IMR-90 (cell line): Measurements from ENCODE around the gene AP2A1. TPM values are rescaled to one million over a fixed set of nuclear protein-coding genes. Genes with fewer than 3 reads are reported as not detected.

Experiments used
- ATAC-seq: fragments of 200-7000 bp; cut with Tn5 transposase; 2 replicates; pipeline ENCODE4 v1.9.1; 2020; ENCODE audit warnings: low read depth, mild to moderate bottlenecking, moderate library complexity
- BruUV-seq: library from RNA; stranded (reverse); fragments of 400-500 nt; replicated peaks from 2 replicates; lab custom pipeline; 2021; lab: Mats Ljungman, UMichigan
- CTCF ChIA-PET: fragments of 300-600 bp; formaldehyde crosslinking; extraction: SDS; loops from one replicate; lab custom pipeline; 2021; ENCODE audit warnings: antibody characterized with exemption; lab: Yijun Ruan, JAX
- POLR2A ChIA-PET: fragments of 300-600 bp; sonication (Branson Sonifier 250); formaldehyde crosslinking; loops from one replicate; lab custom pipeline; 2022; ENCODE audit warnings: antibody characterized with exemption; ENCODE audit not compliant: unreplicated experiment; lab: Charles Lee
- DNase-seq: peaks from one replicate; pipeline ENCODE4 v3.0.0; 2013
- H2AFZ ChIP-seq: replicated peaks from 2 replicates; pipeline ENCODE3; 2013; ENCODE audit warnings: low read length, mild to moderate bottlenecking; ENCODE audit not compliant: poor library complexity
- H2AK5ac ChIP-seq: 2 replicates; pipeline ENCODE4 v1.6.1; 2013; ENCODE audit warnings: low read depth, low read length, inconsistent platforms
- H2AK9ac ChIP-seq: replicated peaks from 2 replicates; pipeline ENCODE3; 2013; ENCODE audit warnings: mild to moderate bottlenecking, low read depth, low read length, moderate library complexity; ENCODE audit not compliant: poor library complexity
- H2BK120ac ChIP-seq: 2 replicates; pipeline ENCODE4 v1.6.1; 2013; ENCODE audit warnings: low read depth, low read length, inconsistent platforms
- H2BK15ac ChIP-seq: 3 replicates; pipeline ENCODE4 v1.6.1; 2013; ENCODE audit warnings: low read depth, low read length, inconsistent platforms
- H2BK20ac ChIP-seq: 2 replicates; pipeline ENCODE4 v1.6.1; 2013; ENCODE audit warnings: low read depth, mild to moderate bottlenecking, inconsistent platforms, low read length, moderate library complexity
- H2BK5ac ChIP-seq: 2 replicates; pipeline ENCODE4 v1.6.1; 2013; ENCODE audit warnings: mild to moderate bottlenecking, low read depth, low read length, inconsistent platforms; ENCODE audit not compliant: poor library complexity, severe bottlenecking
- H3K14ac ChIP-seq: replicated peaks from 2 replicates; pipeline ENCODE4 v1.6.1; 2013; ENCODE audit warnings: low read depth, low read length, inconsistent platforms
- H3K18ac ChIP-seq: 2 replicates; pipeline ENCODE4 v1.6.1; 2013; ENCODE audit warnings: low read depth, low read length, control low read depth
- H3K23ac ChIP-seq: 2 replicates; pipeline ENCODE4 v1.6.1; 2013; ENCODE audit warnings: low read depth, low read length, inconsistent platforms
- H3K27ac ChIP-seq: 2 replicates; pipeline ENCODE4 v1.5.1; 2013; ENCODE audit warnings: mild to moderate bottlenecking, control low read depth, low read length; ENCODE audit not compliant: insufficient read depth
- H3K27me3 ChIP-seq: 2 replicates; pipeline ENCODE4 v1.6.1; 2013; ENCODE audit warnings: low read length; ENCODE audit not compliant: control insufficient read depth, insufficient read depth
- H3K36me3 ChIP-seq: 2 replicates; pipeline ENCODE4 v1.6.1; 2013; ENCODE audit warnings: low read length, mixed read lengths; ENCODE audit not compliant: control insufficient read depth, insufficient read depth
- H3K4ac ChIP-seq: 2 replicates; pipeline ENCODE4 v1.6.1; 2013; ENCODE audit warnings: low read depth, low read length, inconsistent platforms
- H3K4me1 ChIP-seq: 2 replicates; pipeline ENCODE4 v1.6.1; 2013; ENCODE audit warnings: low read length, mixed read lengths; ENCODE audit not compliant: control insufficient read depth, insufficient read depth
- H3K4me2 ChIP-seq: 2 replicates; pipeline ENCODE4 v1.6.1; 2013; ENCODE audit warnings: low read depth, mild to moderate bottlenecking, control low read depth, low read length, moderate library complexity
- H3K4me3 ChIP-seq: 2 replicates; pipeline ENCODE4 v1.5.1; 2013; ENCODE audit warnings: low read depth, mild to moderate bottlenecking, control low read depth, low read length, moderate library complexity; ENCODE audit not compliant: insufficient read depth
- H3K56ac ChIP-seq: 2 replicates; pipeline ENCODE4 v1.6.1; 2013; ENCODE audit warnings: low read length, inconsistent platforms; ENCODE audit not compliant: insufficient read depth; ENCODE audit errors: extremely low read depth
- H3K79me1 ChIP-seq, 2 experiments: 2 replicates each; pipeline ENCODE4 v1.6.1; 2013; ENCODE audit warnings: low read length in 2 of 2, inconsistent platforms in 1 of 2, low read depth in 1 of 2
- H3K9ac ChIP-seq: 2 replicates; pipeline ENCODE4 v1.6.1; 2013; ENCODE audit warnings: low read depth, low read length, control low read depth
- H3K9me1 ChIP-seq: 2 replicates; pipeline ENCODE4 v1.6.1; 2013; ENCODE audit warnings: low read length, inconsistent platforms; ENCODE audit not compliant: insufficient read depth
- H3K9me3 ChIP-seq: 2 replicates; pipeline ENCODE4 v1.6.1; 2013; ENCODE audit warnings: low read length; ENCODE audit not compliant: control insufficient read depth, insufficient read depth
- H4K20me1 ChIP-seq: 2 replicates; pipeline ENCODE4 v1.6.1; 2013; ENCODE audit warnings: low read length, inconsistent platforms; ENCODE audit not compliant: insufficient read depth
- H4K5ac ChIP-seq: 2 replicates; pipeline ENCODE4 v1.6.1; 2013; ENCODE audit warnings: mild to moderate bottlenecking, low read depth, low read length, control low read depth
- H4K8ac ChIP-seq, 2 experiments: 2 replicates each; pipeline ENCODE4 v1.6.1; 2013; ENCODE audit warnings: low read depth in 2 of 2, low read length in 2 of 2, control low read depth in 1 of 2, inconsistent platforms in 1 of 2
- H4K91ac ChIP-seq: 2 replicates; pipeline ENCODE4 v1.6.1; 2013; ENCODE audit warnings: low read depth, low read length, inconsistent platforms; ENCODE audit not compliant: insufficient read depth
- BHLHE40 ChIP-seq: fragments of 150-350 bp; IDR thresholded peaks from 2 replicates; pipeline ENCODE4 v1.6.1; 2016; ENCODE audit warnings: mild to moderate bottlenecking, low read depth, low read length
- CEBPB ChIP-seq: IDR thresholded peaks from 2 replicates; pipeline ENCODE4 v1.6.1; 2012; ENCODE audit warnings: low read depth, low read length, improper control_type of control experiment
- CTCF ChIP-seq: conservative IDR thresholded peaks from 2 replicates; pipeline ENCODE4 v1.5.1; 2012; ENCODE audit warnings: mild to moderate bottlenecking, low read depth, low read length, improper control_type of control experiment
- FOS ChIP-seq: fragments of 150-350 bp; IDR thresholded peaks from 2 replicates; pipeline ENCODE4 v1.6.1; 2016; ENCODE audit warnings: low read depth, low read length
- MAFK ChIP-seq: IDR thresholded peaks from 2 replicates; pipeline ENCODE4 v1.6.1; 2012; ENCODE audit warnings: low read depth, low read length, improper control_type of control experiment
- MAZ ChIP-seq: IDR thresholded peaks from 2 replicates; pipeline ENCODE4 v1.6.1; 2012; ENCODE audit warnings: low read depth, mild to moderate bottlenecking, low read length, improper control_type of control experiment, moderate library complexity, borderline replicate concordance
- MXI1 ChIP-seq: IDR thresholded peaks from 2 replicates; pipeline ENCODE4 v1.6.1; 2012; ENCODE audit warnings: low read depth, mild to moderate bottlenecking, low read length, moderate library complexity, borderline replicate concordance
- NFE2L2 ChIP-seq: fragments of 150-350 bp; IDR thresholded peaks from 2 replicates; pipeline ENCODE4 v1.6.1; 2016; ENCODE audit warnings: low read depth, mild to moderate bottlenecking, low read length
- POLR2A ChIP-seq: IDR thresholded peaks from 2 replicates; pipeline ENCODE4 v1.6.1; 2012; ENCODE audit warnings: mild to moderate bottlenecking, low read depth, low read length
- RAD21 ChIP-seq: IDR thresholded peaks from 2 replicates; pipeline ENCODE4 v1.6.1; 2012; ENCODE audit warnings: low read length, improper control_type of control experiment
- RCOR1 ChIP-seq: IDR thresholded peaks from 2 replicates; pipeline ENCODE4 v1.6.1; 2012; ENCODE audit warnings: mild to moderate bottlenecking, low read length, improper control_type of control experiment; ENCODE audit not compliant: insufficient replicate concordance
- RFX5 ChIP-seq: IDR thresholded peaks from 2 replicates; pipeline ENCODE4 v1.8.0; 2012; ENCODE audit warnings: low read depth, mild to moderate bottlenecking, low read length, moderate library complexity
- SMC3 ChIP-seq: fragments of 150-350 bp; IDR thresholded peaks from 2 replicates; pipeline ENCODE4 v1.6.1; 2016; ENCODE audit warnings: low read depth, mild to moderate bottlenecking, antibody characterized with exemption, low read length, moderate library complexity
- WGBS, 2 experiments: methylation state at CpG; one replicate each; pipeline versions ENCODE4 v1.1.5 to v1.1.7; 2013; ENCODE audit warnings: missing lambda C conversion rate in 2 of 2; ENCODE audit not compliant: insufficient read length in 1 of 2; ENCODE audit errors: extremely low coverage in 2 of 2; 5-methylcytosine and 5-hydroxymethylcytosine counted together
- dilution Hi-C: fragments of 300-500 bp; cut with HindIII; formaldehyde crosslinking; loops from one replicate; pipeline ENCODE4 v1.14.3; 2018; ENCODE audit warnings: low sequenced_read_pairs; ENCODE audit not compliant: unreplicated experiment
- in situ Hi-C: fragments of 300-500 bp; cut with MboI; formaldehyde crosslinking; loops from 3 replicates; pipeline ENCODE4 v1.14.3; 2019; ENCODE audit warnings: low sequenced_read_pairs, inconsistent platforms, mixed read lengths
- intact Hi-C: fragments of 100-400 bp; cut with micrococcal nuclease; formaldehyde crosslinking; loops from 2 replicates; pipeline ENCODE4 v1.10.0; 2022
- polyA plus RNA-seq, 3 experiments: library from polyadenylated mRNA; depleted of rRNA; stranded (reverse); fragments of >200 nt; gene quantifications; 2 replicates each; pipeline ENCODE4 v1.2.3, GENCODE V29; 2012; ENCODE audit warnings: low replicate concordance in 1 of 3
- total RNA-seq: library from RNA; depleted of rRNA; stranded (reverse); fragments of >200 nt; gene quantifications from 2 replicates; pipeline ENCODE4 v1.2.3, GENCODE V29; 2012
- TF ChIP-seq, protein P1 (sequence below): fragments of 150-350 bp; IDR thresholded peaks from 2 replicates; pipeline ENCODE4 v1.6.1; 2017; ENCODE audit warnings: mild to moderate bottlenecking, antibody characterized with exemption, low read length, low read depth

The AP2A1 gene
- total and polyA plus RNA-seq, 2 of the 4 experiments (the other 2 are of a cell fraction), result 40.7 to 122 TPM

GRCh38 chr19:49812997-49813861, 46.4 kb downstream of the AP2A1 start, which contains the start of gene FUZ (continued):
- TF ChIP-seq MXI1, result peak; percentile 86
- no peak for TF ChIP-seq FOS
- no peak for TF ChIP-seq RFX5

DNA sequence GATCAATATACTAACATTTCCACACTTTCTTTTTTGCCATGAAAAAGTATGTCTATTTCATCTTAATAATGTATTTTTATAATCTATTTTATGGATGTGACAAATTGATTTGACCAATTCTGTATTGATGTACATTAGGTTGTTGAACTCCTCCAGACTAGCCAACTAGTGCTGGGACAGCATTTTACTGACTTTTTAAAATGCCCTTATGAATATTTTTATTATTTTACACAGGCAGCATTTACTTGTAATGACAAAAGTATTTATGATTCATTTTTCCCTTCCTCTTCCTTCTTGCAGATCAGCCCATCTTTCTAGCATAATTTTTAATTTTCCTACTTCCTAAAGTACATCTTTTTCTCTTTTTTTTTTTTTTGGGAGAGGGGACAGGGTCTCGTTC, 47.2 kb downstream of the AP2A1 start:
- Histone ChIP-seq H3K9me3 (no peaks in the 10 kb centered on the region), H3K79me1 (peaks cover 10 to 27% of the 10 kb centered on the region in 2 experiments), H2BK120ac (no peak overlapping the region), H4K5ac (no peak overlapping the region; the same call in 1 of the 2 replicates), H3K27me3 (no peaks in the 10 kb centered on the region), H3K4me2 (no peak overlapping the region), H3K9ac (no peak overlapping the region), H3K9me1 (peaks cover 17% of the 10 kb centered on the region), H3K4ac (no peak overlapping the region), H3K14ac (no peak overlapping the region), H3K4me1 (peaks cover 4% of the 10 kb centered on the region), H2BK15ac (no peak overlapping the region), H2AK5ac (no peak overlapping the region), H3K56ac (no peak overlapping the region), H4K20me1 (0 out of 2 replicates have a peak, but pooled peaks cover 2% of the 10 kb centered on the region), H3K4me3 (no peak overlapping the region), H3K23ac (no peak overlapping the region), H2AK9ac (no peak overlapping the region), H3K27ac (no peak overlapping the region), H2AFZ (peak overlapping the region; percentile 70), H4K91ac (no peak overlapping the region), H2BK5ac (no peak overlapping the region), H2BK20ac (no peak overlapping the region), H3K18ac (no peak overlapping the region), H3K36me3 (no peaks in the 10 kb centered on the region), H4K8ac (peak overlapping the region in 1 of 2 experiments; percentile 65; a peak in 1 of 4 replicates)
- POLR2A ChIA-PET, result no interaction called here
- no peak for ATAC-seq
- in situ Hi-C loops (no loop called here), dilution Hi-C loops (no loop called here), intact Hi-C loops (loop anchor here (10.0 kb wide), 1 partner anchor 99 kb away; no protein-coding TSS in a partner anchor)
- no peak for DNase-seq
- CTCF ChIA-PET, result no interaction called here
- no TSS peak for BruUV-seq
- WGBS, 2 experiments, result no CpG with 5 or more reads among the region's 1 CpG
- TF ChIP-seq NFE2L2, result no peak
- TF ChIP-seq RCOR1, result no peak
- TF ChIP-seq, protein P1, sequence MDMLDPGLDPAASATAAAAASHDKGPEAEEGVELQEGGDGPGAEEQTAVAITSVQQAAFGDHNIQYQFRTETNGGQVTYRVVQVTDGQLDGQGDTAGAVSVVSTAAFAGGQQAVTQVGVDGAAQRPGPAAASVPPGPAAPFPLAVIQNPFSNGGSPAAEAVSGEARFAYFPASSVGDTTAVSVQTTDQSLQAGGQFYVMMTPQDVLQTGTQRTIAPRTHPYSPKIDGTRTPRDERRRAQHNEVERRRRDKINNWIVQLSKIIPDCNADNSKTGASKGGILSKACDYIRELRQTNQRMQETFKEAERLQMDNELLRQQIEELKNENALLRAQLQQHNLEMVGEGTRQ, result no peak
- TF ChIP-seq CEBPB, result no peak
- TF ChIP-seq MAZ, result no peak
- no peak for TF ChIP-seq SMC3
- no peak for TF ChIP-seq MAFK
- TF ChIP-seq FOS, result no peak
- TF ChIP-seq BHLHE40, result no peak
- TF ChIP-seq POLR2A, result no peak
- TF ChIP-seq CTCF, result no peak
- TF ChIP-seq MXI1, result no peak
- no peak for TF ChIP-seq RAD21
